Peyer's patch (tissue), 4 donors: ENCODE results near the gene SOX8. TPM values are rescaled to one million over a fixed set of nuclear protein-coding genes. Genes with fewer than 3 reads are reported as not detected.

Experiments used
- DNase-seq, 3 donors: peaks; one replicate each; pipeline ENCODE4 v3.0.0-alpha.2; 2017 to 2019
- H3K27ac ChIP-seq, 4 donors: fragments of 200-600 bp; sonication (generic); one replicate each; pipeline ENCODE4 v1.5.1; 2016 to 2019
- H3K27me3 ChIP-seq, 2 donors: fragments of 200-600 bp; sonication (generic); one replicate each; pipeline ENCODE4 v1.5.1; 2019
- H3K36me3 ChIP-seq, 3 donors: fragments of 200-600 bp; sonication (generic); one replicate each; pipeline ENCODE4 v1.5.1; 2016 to 2019
- H3K4me1 ChIP-seq, 4 donors: fragments of 200-600 bp; sonication (generic); one replicate each; pipeline ENCODE4 v1.5.1; 2016 to 2019
- H3K4me3 ChIP-seq, 4 donors: fragments of 200-600 bp; sonication (generic); 1 replicate in 3 of 4; 2 replicates in 1 of 4; pipeline ENCODE4 v1.5.1; 2016 to 2019; ENCODE audit warnings: mild to moderate bottlenecking in 1 of 4
- H3K9me3 ChIP-seq, 4 donors: fragments of 200-600 bp; sonication (generic); one replicate each; pipeline ENCODE4 v1.5.1; 2016 to 2019; ENCODE audit warnings: mild to moderate bottlenecking in 1 of 4
- POLR2A ChIP-seq, 2 donors: fragments of 450-650 bp; IDR thresholded peaks; one replicate each; pipeline ENCODE4 v1.5.1; 2017; ENCODE audit warnings: antibody characterized with exemption in 2 of 2, mild to moderate bottlenecking in 2 of 2, moderate library complexity in 2 of 2
- total RNA-seq, 4 donors: library from RNA; depleted of rRNA; stranded (reverse); fragments of >200 nt; gene quantifications; one replicate each; pipeline ENCODE4 v1.1.0, GENCODE V29; 2016
- TF ChIP-seq, protein P1 (sequence below), 6 experiments: fragments of 450-650 bp in 4 of 6; fragments of 200-600 bp in 2 of 6; sonication (generic) in 1 of 6; IDR thresholded peaks; one replicate each; pipeline ENCODE4 v1.5.1; 2017 to 2019; ENCODE audit warnings: antibody characterized with exemption in 6 of 6, mild to moderate bottlenecking in 3 of 6, moderate library complexity in 1 of 6

Gene SOX8
- total RNA-seq, 4 donors from 2014 or later = 0.27 to 3.3 (median 1.1) TPM; not detected in 1

GRCh38 chr16:1008085-1008484 is 26.5 kb downstream of the SOX8 start:
- H3K27me3 ChIP-seq = no peaks in the 10 kb centered on the region
- no peak for DNase-seq
- peaks cover 0 to 6% (median 2%) of the 10 kb centered on the region in 4 donors for H3K4me1 ChIP-seq

GRCh38 chr16:1009358-1010150 is 28.0 kb downstream of the SOX8 start:
- no peak for DNase-seq

More at GRCh38 chr16:1008085-1008484, 26.5 kb downstream of the SOX8 start:
- Histone ChIP-seq H3K4me3 (no peak overlapping the region), H3K9me3 (no peaks in the 10 kb centered on the region), H3K36me3 (no peaks in the 10 kb centered on the region), H3K27ac (no peak overlapping the region)
- TF ChIP-seq, protein P1, sequence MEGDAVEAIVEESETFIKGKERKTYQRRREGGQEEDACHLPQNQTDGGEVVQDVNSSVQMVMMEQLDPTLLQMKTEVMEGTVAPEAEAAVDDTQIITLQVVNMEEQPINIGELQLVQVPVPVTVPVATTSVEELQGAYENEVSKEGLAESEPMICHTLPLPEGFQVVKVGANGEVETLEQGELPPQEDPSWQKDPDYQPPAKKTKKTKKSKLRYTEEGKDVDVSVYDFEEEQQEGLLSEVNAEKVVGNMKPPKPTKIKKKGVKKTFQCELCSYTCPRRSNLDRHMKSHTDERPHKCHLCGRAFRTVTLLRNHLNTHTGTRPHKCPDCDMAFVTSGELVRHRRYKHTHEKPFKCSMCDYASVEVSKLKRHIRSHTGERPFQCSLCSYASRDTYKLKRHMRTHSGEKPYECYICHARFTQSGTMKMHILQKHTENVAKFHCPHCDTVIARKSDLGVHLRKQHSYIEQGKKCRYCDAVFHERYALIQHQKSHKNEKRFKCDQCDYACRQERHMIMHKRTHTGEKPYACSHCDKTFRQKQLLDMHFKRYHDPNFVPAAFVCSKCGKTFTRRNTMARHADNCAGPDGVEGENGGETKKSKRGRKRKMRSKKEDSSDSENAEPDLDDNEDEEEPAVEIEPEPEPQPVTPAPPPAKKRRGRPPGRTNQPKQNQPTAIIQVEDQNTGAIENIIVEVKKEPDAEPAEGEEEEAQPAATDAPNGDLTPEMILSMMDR (IDR thresholded peaks at IDR 0.05) = no peak
- TF ChIP-seq POLR2A (IDR thresholded peaks at IDR 0.05) = no peak

DNA sequence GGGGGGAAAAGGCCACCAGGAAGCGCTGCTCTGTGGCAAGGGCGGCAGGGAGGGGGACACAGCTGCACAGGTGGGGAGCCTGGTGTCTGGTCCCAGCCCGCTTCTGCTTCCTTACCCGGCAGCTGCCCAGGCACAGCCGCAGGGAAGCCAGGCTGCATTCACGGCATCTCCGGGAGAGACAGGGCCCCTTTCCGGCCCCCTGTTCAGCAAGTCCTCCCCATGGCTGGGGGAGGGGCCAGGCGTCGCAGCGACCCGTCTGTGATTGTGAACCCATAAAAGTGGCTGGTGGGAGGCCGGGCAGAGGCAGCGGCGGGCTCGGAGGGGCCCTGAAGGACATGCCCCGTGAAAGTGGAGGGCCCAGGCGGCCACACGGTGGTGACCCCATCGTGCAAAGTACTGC is 28.7 kb downstream of the SOX8 start:
- no peaks in the 10 kb centered on the region for H3K9me3 ChIP-seq
- H3K36me3 ChIP-seq = no peaks in the 10 kb centered on the region
- no peaks in the 10 kb centered on the region for H3K4me1 ChIP-seq
- no peak overlapping the region for H3K4me3 ChIP-seq
- no peak for DNase-seq
- no peak overlapping the region for H3K27ac ChIP-seq
- TF ChIP-seq, protein P1 (IDR thresholded peaks at IDR 0.05) = no peak
- no peak for TF ChIP-seq POLR2A (IDR thresholded peaks at IDR 0.05)
- no peaks in the 10 kb centered on the region for H3K27me3 ChIP-seq

More at GRCh38 chr16:1009358-1010150, 28.0 kb downstream of the SOX8 start:
- H3K27me3 ChIP-seq = no peaks in the 10 kb centered on the region
- no peaks in the 10 kb centered on the region for H3K9me3 ChIP-seq
- H3K27ac ChIP-seq = no peak overlapping the region
- no peaks in the 10 kb centered on the region for H3K4me1 ChIP-seq
- no peaks in the 10 kb centered on the region for H3K36me3 ChIP-seq
- H3K4me3 ChIP-seq = no peak overlapping the region
- TF ChIP-seq POLR2A (IDR thresholded peaks at IDR 0.05) = no peak
- TF ChIP-seq, protein P1 (IDR thresholded peaks at IDR 0.05) = no peak

GRCh38 chr16:1010815-1011214 is 29.2 kb downstream of the SOX8 start:
- H3K4me1 ChIP-seq = no peaks in the 10 kb centered on the region
- no peaks in the 10 kb centered on the region for H3K36me3 ChIP-seq
- no peak overlapping the region for H3K4me3 ChIP-seq
- no peak overlapping the region for H3K27ac ChIP-seq
- DNase-seq = no peak
- H3K27me3 ChIP-seq = no peaks in the 10 kb centered on the region
- H3K9me3 ChIP-seq = no peaks in the 10 kb centered on the region
- TF ChIP-seq, protein P1 (IDR thresholded peaks at IDR 0.05) = no peak
- no peak for TF ChIP-seq POLR2A (IDR thresholded peaks at IDR 0.05)

- TF ChIP-seq, protein P1 (IDR thresholded peaks at IDR 0.05) = no peak
- no peak for TF ChIP-seq POLR2A (IDR thresholded peaks at IDR 0.05)
- Histone ChIP-seq H3K36me3 (no peaks in the 10 kb centered on the region), H3K4me1 (no peaks in the 10 kb centered on the region), H3K27ac (no peak overlapping the region), H3K9me3 (no peaks in the 10 kb centered on the region), H3K4me3 (no peak overlapping the region), H3K27me3 (no peaks in the 10 kb centered on the region)
- DNase-seq = no peak
These were observed 29.9 kb downstream of the SOX8 start for GRCh38 chr16:1011316-1012082.
